H9 (cell line): ENCODE results near the gene LRP1. TPM values are rescaled to one million over a fixed set of nuclear protein-coding genes. Genes with fewer than 3 reads are reported as not detected.

ENCODE experiments used
- DNase-seq: peaks from one replicate; pipeline ENCODE4 v3.0.0-alpha.2; 2017
- H2AFZ ChIP-seq: one replicate; pipeline ENCODE4 v1.6.1; 2013; ENCODE audit warnings: mild to moderate bottlenecking, low read length, control low read depth, moderate library complexity
- H2AK5ac ChIP-seq: 2 replicates; pipeline ENCODE4 v1.6.1; 2013; ENCODE audit warnings: low read length, control low read depth, mixed read lengths; ENCODE audit not compliant: insufficient read length
- H2BK120ac ChIP-seq: one replicate; pipeline ENCODE4 v1.6.1; 2013; ENCODE audit warnings: low read depth, mild to moderate bottlenecking, low read length, control low read depth, inconsistent platforms; ENCODE audit not compliant: poor library complexity, severe bottlenecking
- H2BK12ac ChIP-seq: 2 replicates; pipeline ENCODE4 v1.6.1; 2013; ENCODE audit warnings: low read length, control low read depth, mixed read lengths, low read depth; ENCODE audit not compliant: insufficient read length
- H2BK15ac ChIP-seq: 2 replicates; pipeline ENCODE4 v1.6.1; 2013; ENCODE audit warnings: low read depth, low read length, control low read depth
- H2BK20ac ChIP-seq: one replicate; pipeline ENCODE4 v1.6.1; 2013; ENCODE audit warnings: low read depth, mild to moderate bottlenecking, low read length, control low read depth, inconsistent platforms; ENCODE audit not compliant: poor library complexity, severe bottlenecking
- H2BK5ac ChIP-seq: 2 replicates; pipeline ENCODE4 v1.6.1; 2013; ENCODE audit warnings: low read length, control low read depth, mixed read lengths; ENCODE audit not compliant: insufficient read length
- H3K14ac ChIP-seq: 2 replicates; pipeline ENCODE4 v1.6.1; 2013; ENCODE audit warnings: low read length, control low read depth; ENCODE audit not compliant: insufficient read depth
- H3K18ac ChIP-seq: 2 replicates; pipeline ENCODE4 v1.6.1; 2013; ENCODE audit warnings: low read depth, mild to moderate bottlenecking, mixed read lengths, low read length, control low read depth; ENCODE audit not compliant: insufficient read length
- H3K23ac ChIP-seq: 2 replicates; pipeline ENCODE4 v1.6.1; 2013; ENCODE audit warnings: low read length, control low read depth, mixed read lengths, low read depth; ENCODE audit not compliant: insufficient read length
- H3K23me2 ChIP-seq: 2 replicates; pipeline ENCODE4 v1.6.1; 2013; ENCODE audit warnings: low read depth, mild to moderate bottlenecking, mixed read lengths, low read length, control low read depth; ENCODE audit not compliant: insufficient read length, poor library complexity, severe bottlenecking
- H3K27ac ChIP-seq: 2 replicates; pipeline ENCODE4 v1.5.1; 2013; ENCODE audit warnings: low read length, control low read depth, mixed read lengths, low read depth; ENCODE audit not compliant: insufficient read length
- H3K27me3 ChIP-seq: 2 replicates; pipeline ENCODE4 v1.6.1; 2013; ENCODE audit warnings: low read length, control low read depth, inconsistent platforms; ENCODE audit not compliant: insufficient read depth
- H3K4ac ChIP-seq: 2 replicates; pipeline ENCODE4 v1.6.1; 2013; ENCODE audit warnings: low read depth, mild to moderate bottlenecking, control low read depth, inconsistent platforms, low read length, moderate library complexity
- H3K4me1 ChIP-seq: 2 replicates; pipeline ENCODE4 v1.6.1; 2013; ENCODE audit warnings: low read length, control low read depth, inconsistent platforms; ENCODE audit not compliant: insufficient read depth
- H3K4me2 ChIP-seq: 2 replicates; pipeline ENCODE4 v1.6.1; 2013; ENCODE audit warnings: low read length, control low read depth, mixed read lengths; ENCODE audit not compliant: insufficient read length, insufficient read depth
- H3K56ac ChIP-seq: 2 replicates; pipeline ENCODE4 v1.6.1; 2013; ENCODE audit warnings: low read depth, mild to moderate bottlenecking, mixed read lengths, low read length, control low read depth; ENCODE audit not compliant: insufficient read length
- H3K79me1 ChIP-seq: 2 replicates; pipeline ENCODE4 v1.6.1; 2013; ENCODE audit warnings: low read depth, mild to moderate bottlenecking, moderate library complexity, low read length, control low read depth, inconsistent platforms; ENCODE audit not compliant: insufficient read depth, poor library complexity, severe bottlenecking
- H3K79me2 ChIP-seq: 2 replicates; pipeline ENCODE4 v1.6.1; 2013; ENCODE audit warnings: low read length, control low read depth, inconsistent platforms; ENCODE audit not compliant: insufficient read depth
- H3K9ac ChIP-seq: 2 replicates; pipeline ENCODE4 v1.6.1; 2013; ENCODE audit warnings: low read length, control low read depth, mixed read lengths; ENCODE audit not compliant: insufficient read length; ENCODE audit errors: extremely low read depth
- H3K9me3 ChIP-seq: one replicate; pipeline ENCODE4 v1.6.1; 2013; ENCODE audit warnings: low read depth, low read length, inconsistent platforms; ENCODE audit not compliant: control insufficient read depth
- H3T11ph ChIP-seq: one replicate; pipeline ENCODE4 v1.6.1; 2013; ENCODE audit warnings: mild to moderate bottlenecking, low read length, control low read depth, inconsistent platforms
- H4K20me1 ChIP-seq: one replicate; pipeline ENCODE4 v1.6.1; 2013; ENCODE audit not compliant: control insufficient read depth, insufficient read length, insufficient read depth
- H4K5ac ChIP-seq: 2 replicates; pipeline ENCODE4 v1.6.1; 2013; ENCODE audit warnings: low read depth, mild to moderate bottlenecking, mixed read lengths, low read length, control low read depth; ENCODE audit not compliant: insufficient read length
- H4K8ac ChIP-seq: replicated peaks from 2 replicates; pipeline ENCODE4 v1.6.1; 2013; ENCODE audit warnings: low read length, control low read depth, mixed read lengths, low read depth; ENCODE audit not compliant: insufficient read length
- H4K91ac ChIP-seq: 2 replicates; pipeline ENCODE4 v1.6.1; 2013; ENCODE audit warnings: low read depth, mild to moderate bottlenecking, moderate library complexity, mixed read lengths, low read length, control low read depth; ENCODE audit not compliant: insufficient read length
- H3K27ac Mint-ChIP-seq, 3 experiments: 2 replicates in 2 of 3; 3 replicates in 1 of 3; pipeline ENCODE4 v1.8.0; 2020 to 2021; ENCODE audit warnings: mixed read lengths in 3 of 3, mild to moderate bottlenecking in 1 of 3, moderate library complexity in 1 of 3
- H3K27me3 Mint-ChIP-seq: 2 replicates; pipeline ENCODE4 v1.8.0; 2021; ENCODE audit warnings: low read depth, mild to moderate bottlenecking, moderate library complexity, mixed read lengths
- H3K36me3 Mint-ChIP-seq, 3 experiments: 2 replicates in 2 of 3; 3 replicates in 1 of 3; pipeline ENCODE4 v1.8.0; 2020 to 2021; ENCODE audit warnings: low read depth in 3 of 3, mixed read lengths in 3 of 3; ENCODE audit not compliant: insufficient read depth in 1 of 3
- H3K4me1 Mint-ChIP-seq, 2 experiments: 2 replicates each; pipeline ENCODE4 v1.8.0; 2020; ENCODE audit warnings: mixed read lengths in 2 of 2
- H3K4me3 Mint-ChIP-seq, 2 experiments: 2 replicates in 1 of 2; 3 replicates in 1 of 2; pipeline ENCODE4 v1.8.0; 2020 to 2021; ENCODE audit warnings: mild to moderate bottlenecking in 2 of 2, mixed read lengths in 2 of 2, moderate library complexity in 1 of 2
- H3K9me3 Mint-ChIP-seq, 2 experiments: 2 replicates in 1 of 2; 3 replicates in 1 of 2; pipeline ENCODE4 v1.8.0; 2020; ENCODE audit warnings: mild to moderate bottlenecking in 2 of 2, mixed read lengths in 2 of 2, moderate library complexity in 1 of 2
- WGBS: extraction: QIAGEN DNeasy Blood & Tissue Kit; methylation state at CpG from one replicate; pipeline ENCODE4 v1.1.7; 2013; ENCODE audit warnings: missing lambda C conversion rate, low lambda C conversion rate, mixed read lengths; ENCODE audit not compliant: insufficient read length; ENCODE audit errors: extremely low coverage; 5-methylcytosine and 5-hydroxymethylcytosine counted together
- total RNA-seq: library from RNA; stranded (reverse); gene quantifications from 2 replicates; pipeline ENCODE4 v1.2.1, GENCODE V29; 2021
- TF ChIP-seq, protein P1 (sequence below): fragments of 200-600 bp; sonication (generic); conservative IDR thresholded peaks from 3 replicates; pipeline ENCODE4 v1.8.0; 2021; ENCODE audit warnings: antibody characterized with exemption, mild to moderate bottlenecking

The LRP1 gene
- total RNA-seq, 1 experiment from 2014 or later, result 115 TPM

DNA sequence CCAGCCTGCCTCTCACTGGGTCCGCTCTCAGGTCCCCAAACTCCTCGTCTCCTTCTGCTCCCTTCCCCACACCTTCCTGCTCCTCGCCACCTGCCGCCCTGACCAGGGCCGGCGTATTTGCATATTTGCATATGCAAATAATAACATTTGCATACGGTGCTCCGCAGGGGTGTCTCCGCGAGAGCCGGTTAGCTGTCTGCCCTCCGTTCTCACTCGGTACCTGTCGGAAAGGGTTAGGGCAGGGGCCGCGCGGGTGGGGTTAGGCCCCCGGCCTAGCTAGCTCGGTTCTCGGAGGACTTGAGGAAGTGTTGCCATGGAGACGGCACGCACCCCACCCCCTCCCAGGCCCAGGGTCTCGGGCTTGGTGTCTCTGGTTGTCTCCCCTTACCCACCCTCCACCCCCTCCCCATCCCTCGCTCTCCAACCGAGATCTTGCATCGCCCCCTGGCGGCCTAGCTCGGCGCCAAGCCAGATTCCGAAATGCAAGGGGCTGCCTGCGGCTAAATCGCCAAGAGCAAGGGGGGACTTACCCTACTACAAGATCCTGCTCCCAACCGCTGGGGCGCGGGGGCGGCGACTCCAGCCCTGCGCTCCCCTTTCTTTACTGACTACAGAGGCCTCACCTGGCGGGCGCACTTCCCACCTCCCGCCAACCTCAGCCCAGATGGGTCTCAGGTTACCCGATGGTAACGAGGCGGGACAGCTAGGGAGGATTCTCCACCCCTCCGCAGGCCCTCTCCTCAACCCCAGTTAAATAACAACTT, 114.6 kb downstream of the LRP1 start:
- no peak overlapping the region for H2AFZ ChIP-seq
- no peak overlapping the region for H3K27ac ChIP-seq
- H2BK12ac ChIP-seq, result no peak overlapping the region
- no peaks in the 10 kb centered on the region for H4K20me1 ChIP-seq
- H2BK20ac ChIP-seq, result no peak overlapping the region
- no peak overlapping the region for H2BK120ac ChIP-seq
- Mint-ChIP-seq H3K4me1 (peaks cover 53 to 65% of the 10 kb centered on the region in 2 experiments), H3K27me3 (peaks cover 67% of the 10 kb centered on the region), H3K36me3 (peaks cover 0 to 3% (median 2%) of the 10 kb centered on the region in 3 experiments; a peak in 2 of 7 replicates), H3K4me3 (peak overlapping the region; percentile 74 to 84), H3K27ac (peak overlapping the region; percentile 77 to 92 (median 88); a peak in 4 of 7 replicates), H3K9me3 (no peaks in the 10 kb centered on the region)
- WGBS, result no CpG with 5 or more reads among the region's 45 CpGs
- H3K4me1 ChIP-seq, result 0 out of 2 replicates have a peak, but pooled peaks cover 4% of the 10 kb centered on the region
- H2BK15ac ChIP-seq, result no peak overlapping the region
- DNase-seq, result peak; percentile 96
- no peak overlapping the region for H4K91ac ChIP-seq
- H3K14ac ChIP-seq, result no peak overlapping the region
- no peak overlapping the region for H3K4ac ChIP-seq
- H3K23me2 ChIP-seq, result peaks cover 28% of the 10 kb centered on the region
- TF ChIP-seq, protein P1, sequence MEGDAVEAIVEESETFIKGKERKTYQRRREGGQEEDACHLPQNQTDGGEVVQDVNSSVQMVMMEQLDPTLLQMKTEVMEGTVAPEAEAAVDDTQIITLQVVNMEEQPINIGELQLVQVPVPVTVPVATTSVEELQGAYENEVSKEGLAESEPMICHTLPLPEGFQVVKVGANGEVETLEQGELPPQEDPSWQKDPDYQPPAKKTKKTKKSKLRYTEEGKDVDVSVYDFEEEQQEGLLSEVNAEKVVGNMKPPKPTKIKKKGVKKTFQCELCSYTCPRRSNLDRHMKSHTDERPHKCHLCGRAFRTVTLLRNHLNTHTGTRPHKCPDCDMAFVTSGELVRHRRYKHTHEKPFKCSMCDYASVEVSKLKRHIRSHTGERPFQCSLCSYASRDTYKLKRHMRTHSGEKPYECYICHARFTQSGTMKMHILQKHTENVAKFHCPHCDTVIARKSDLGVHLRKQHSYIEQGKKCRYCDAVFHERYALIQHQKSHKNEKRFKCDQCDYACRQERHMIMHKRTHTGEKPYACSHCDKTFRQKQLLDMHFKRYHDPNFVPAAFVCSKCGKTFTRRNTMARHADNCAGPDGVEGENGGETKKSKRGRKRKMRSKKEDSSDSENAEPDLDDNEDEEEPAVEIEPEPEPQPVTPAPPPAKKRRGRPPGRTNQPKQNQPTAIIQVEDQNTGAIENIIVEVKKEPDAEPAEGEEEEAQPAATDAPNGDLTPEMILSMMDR, result peak; percentile 80
- no peak overlapping the region for H4K8ac ChIP-seq
- no peak overlapping the region for H2AK5ac ChIP-seq
- H3K9ac ChIP-seq, result no peak overlapping the region
- H2BK5ac ChIP-seq, result no peak overlapping the region
- H3T11ph ChIP-seq, result no peak overlapping the region
- H3K9me3 ChIP-seq, result no peaks in the 10 kb centered on the region
- no peaks in the 10 kb centered on the region for H3K79me1 ChIP-seq
- H3K79me2 ChIP-seq, result no peaks in the 10 kb centered on the region
- peak overlapping the region; percentile 44 for H3K4me2 ChIP-seq
- H3K27me3 ChIP-seq, result peaks cover 36% of the 10 kb centered on the region
- no peak overlapping the region for H4K5ac ChIP-seq
- H3K56ac ChIP-seq, result no peak overlapping the region
- H3K23ac ChIP-seq, result no peak overlapping the region
- H3K18ac ChIP-seq, result no peak overlapping the region
